HG03139 (cell line): Measurements from ENCODE around the gene XAB2.
"Not testable (repeated sequence)": the region's sequence is repeated elsewhere in the genome, so short reads cannot be mapped to it uniquely, and the experiment has no call there.

Source experiments
- ATAC-seq: cut with Tn5 transposase; IDR thresholded peaks from one replicate; pipeline ENCODE4 v1.9.1; 2021; ENCODE audit not compliant: unreplicated experiment

Gene XAB2

DNA sequence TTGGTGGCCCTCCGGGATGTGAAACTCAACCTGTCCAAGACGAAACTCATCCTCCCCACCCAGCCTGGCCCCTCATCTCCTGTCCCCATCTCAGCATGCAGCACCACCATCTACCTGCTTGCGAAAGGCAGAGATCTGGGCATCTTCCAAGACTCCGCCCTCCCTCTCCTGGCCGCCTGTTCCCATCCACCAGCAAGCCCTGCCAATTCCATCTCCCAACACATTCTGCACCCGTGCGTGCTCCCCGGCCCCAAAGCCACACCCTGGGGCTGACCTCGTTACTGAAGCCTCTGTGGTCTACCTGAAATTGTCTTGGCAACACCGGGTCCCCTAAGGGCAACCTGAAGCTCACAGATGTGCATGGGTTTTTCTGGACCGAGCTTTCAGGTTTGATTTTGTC lies 46.9 kb downstream of the XAB2 start:
- no peak for ATAC-seq

DNA sequence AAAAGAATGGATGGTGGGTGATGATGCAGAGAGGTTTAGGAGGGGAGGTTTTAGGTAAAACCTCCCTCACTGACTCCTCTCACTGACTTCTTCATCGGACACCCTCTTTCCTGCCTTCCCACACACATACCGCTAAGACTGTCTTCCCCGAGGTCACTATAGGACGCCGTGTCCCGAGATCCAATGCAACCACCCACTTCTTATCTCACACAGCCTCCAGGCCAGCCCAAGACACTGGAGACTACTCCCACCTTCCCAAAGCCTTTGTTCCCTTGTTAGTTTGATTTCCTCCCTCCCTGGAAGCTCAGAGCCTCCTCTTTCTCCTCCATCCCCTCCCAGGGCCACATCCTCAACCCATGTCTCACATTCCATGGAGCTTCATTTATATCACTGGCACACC lies 50.2 kb downstream of the XAB2 start:
- no peak for ATAC-seq

DNA sequence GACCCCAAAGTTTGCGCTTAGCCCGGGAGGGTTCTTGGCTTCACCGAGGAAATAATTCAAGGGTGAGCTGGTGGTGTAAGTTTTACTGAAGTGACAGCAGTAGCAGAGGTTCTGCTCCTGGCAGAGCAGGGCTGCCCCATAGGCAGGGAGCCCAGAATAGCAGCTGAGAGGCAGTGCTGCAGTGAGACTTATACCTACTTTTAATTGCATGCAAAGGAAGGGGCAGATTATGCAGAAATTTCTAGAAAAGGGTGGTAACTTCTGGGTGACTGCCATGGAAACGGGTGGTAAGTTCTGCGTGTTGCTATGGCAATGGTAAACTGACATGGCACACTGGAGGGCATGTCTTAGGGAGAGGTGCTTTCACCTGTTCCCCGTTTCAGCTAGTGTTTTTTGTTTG lies 51.2 kb downstream of the XAB2 start:
- ATAC-seq: no peak

DNA sequence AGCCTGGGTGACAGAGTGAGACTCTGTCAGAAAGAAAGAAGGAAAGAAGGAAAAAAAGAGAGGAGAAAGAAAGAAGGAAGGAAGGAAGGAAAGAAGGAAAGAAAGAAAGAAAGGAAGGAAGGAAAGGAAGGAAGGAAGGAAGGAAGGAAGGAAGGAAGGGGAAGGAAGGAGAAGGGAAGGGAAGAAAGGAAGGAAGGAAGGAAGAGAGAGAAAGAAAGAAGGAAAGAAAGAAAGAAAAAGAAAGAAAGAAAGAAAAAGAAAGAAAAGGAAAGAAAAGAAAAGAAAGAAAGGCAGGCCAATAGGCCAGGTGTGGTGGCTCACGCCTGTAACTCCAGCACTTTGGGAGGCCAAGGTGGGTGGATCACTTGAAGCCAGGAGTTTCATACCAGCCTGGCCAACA lies 51.9 kb downstream of the XAB2 start:
- not testable (repeated sequence) for ATAC-seq

DNA sequence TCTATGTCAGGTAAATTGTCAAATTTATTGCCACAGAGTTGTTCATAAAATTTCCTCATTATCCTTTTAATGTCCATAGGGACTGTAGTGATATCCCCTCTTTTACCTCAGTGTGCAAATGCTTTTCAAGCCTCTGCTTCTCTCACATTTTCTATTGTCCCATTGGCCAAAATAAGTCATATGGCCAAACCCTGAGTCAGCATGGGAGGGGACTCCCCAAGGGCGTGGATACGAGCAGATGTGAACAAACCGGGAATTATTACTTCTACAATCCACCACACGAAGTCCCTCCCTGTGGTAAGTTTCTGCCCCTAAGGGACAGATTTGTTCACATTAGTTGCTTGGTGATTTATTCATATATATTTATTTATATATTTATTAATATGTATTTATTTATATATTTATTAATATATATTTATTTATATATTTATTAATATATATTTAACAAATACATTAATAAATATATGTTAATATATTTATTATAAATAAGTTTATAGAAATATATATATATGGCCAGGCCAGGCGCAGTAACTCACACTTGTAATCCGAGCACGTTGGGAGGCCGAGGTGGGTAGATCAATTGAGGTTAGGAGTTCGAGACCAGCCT lies 53.8 kb downstream of the XAB2 start:
- no peak for ATAC-seq

DNA sequence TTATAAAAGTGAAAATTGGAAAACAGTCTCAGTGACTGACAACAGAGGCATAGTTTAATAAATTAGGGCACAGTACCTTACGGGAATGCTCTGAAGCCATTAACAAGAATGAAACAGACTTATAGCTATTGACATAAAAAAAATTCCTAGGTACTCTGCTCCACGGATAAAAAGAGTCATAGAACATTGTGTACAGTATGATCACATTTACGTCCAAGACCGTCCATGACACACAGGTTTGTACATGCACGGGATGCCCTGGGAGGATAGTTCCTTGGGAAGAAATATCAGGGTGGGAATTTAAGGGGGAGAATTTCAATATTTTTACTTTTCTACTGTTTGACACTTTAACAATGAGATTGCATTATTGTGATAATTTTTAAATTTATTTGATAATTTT lies 58.6 kb downstream of the XAB2 start:
- no peak for ATAC-seq
